SU-DHL-6 (cell line): ENCODE measurements around the gene PDGFA.

Experiments
- CTCF ChIP-seq: fragments of 200-600 bp; sonication (generic); IDR thresholded peaks from one replicate; pipeline ENCODE4 v1.5.1; 2017; ENCODE audit warnings: antibody characterized with exemption, mild to moderate bottlenecking, low read length, moderate library complexity; ENCODE audit not compliant: insufficient read depth, poor library complexity, severe bottlenecking
- EZH2phosphoT487 ChIP-seq: fragments of 200-600 bp; sonication (generic), shearing (Covaris generic); conservative IDR thresholded peaks from 2 replicates; pipeline ENCODE4 v1.6.1; 2018; ENCODE audit warnings: mild to moderate bottlenecking, antibody characterized with exemption, low read length, moderate library complexity, mixed read lengths

- no peak for TF ChIP-seq EZH2phosphoT487
- no peak for TF ChIP-seq CTCF
These were observed 42.2 kb upstream of the PDGFA start for GRCh38 chr7:561631-562373.
